NCI-H345 treated with DMSO at 0.1 percent for 48 hours (cell line): ENCODE measurements around the gene HOXC5.

Source experiments
- DNase-seq: peaks from one replicate; lab custom pipeline; 2025; ENCODE audit not compliant: unreplicated experiment; lab: John Stamatoyannopoulos, UW

HOXC5 gene

GRCh38 chr12:54032627-54033100, at the start of gene HOXC5:
HOXC5 (plus strand) TSS chr12:54033050; CDS start chr12:54033123, 73 bp downstream.
- peak; percentile 56 for DNase-seq

- DNase-seq = no peak
Observed at GRCh38 chr12:53983568-53983949, 49.3 kb upstream of the HOXC5 start.

- DNase-seq = no peak
Observed at GRCh38 chr12:53983950-53984572, 48.8 kb upstream of the HOXC5 start.

- DNase-seq = no peak
Observed at GRCh38 chr12:53984901-53985691, 47.8 kb upstream of the HOXC5 start, which contains the start of gene HOXC10. HOXC10 (plus strand) TSS chr12:53985146; CDS start chr12:53985260, 114 bp downstream.

- DNase-seq = no peak
Observed at GRCh38 chr12:53985692-53985993, 47.2 kb upstream of the HOXC5 start.

GRCh38 chr12:53985994-53986685, 46.7 kb upstream of the HOXC5 start:
- DNase-seq = no peak

GRCh38 chr12:53986686-53987483, 46.0 kb upstream of the HOXC5 start:
- DNase-seq = no peak

GRCh38 chr12:53987787-53988230, 45.0 kb upstream of the HOXC5 start:
- no peak for DNase-seq

GRCh38 chr12:53988541-53989226, 44.2 kb upstream of the HOXC5 start:
- DNase-seq = no peak

- DNase-seq = no peak
Observed at GRCh38 chr12:53989227-53990113, 43.4 kb upstream of the HOXC5 start.

- no peak for DNase-seq
Observed at GRCh38 chr12:53990311-53991076, 42.4 kb upstream of the HOXC5 start.

GRCh38 chr12:53991077-53991460, 41.8 kb upstream of the HOXC5 start:
- DNase-seq = no peak

- DNase-seq = no peak
Observed at GRCh38 chr12:53992377-53992889, 40.4 kb upstream of the HOXC5 start.

- DNase-seq = no peak
Observed at GRCh38 chr12:53993162-53994008, 39.5 kb upstream of the HOXC5 start.

- DNase-seq = no peak
Observed at GRCh38 chr12:53994009-53994263, 38.9 kb upstream of the HOXC5 start.

- DNase-seq = no peak
Observed at GRCh38 chr12:53994264-53995001, 38.4 kb upstream of the HOXC5 start.

GRCh38 chr12:53995002-53995377, 37.9 kb upstream of the HOXC5 start:
- DNase-seq = no peak
